Skeletal muscle satellite cell (primary cell): Measurements from ENCODE around the gene CHST3.

Experiments used
- H3K27me3 ChIP-seq: 2 replicates; pipeline ENCODE4 v1.7.0; 2013; ENCODE audit warnings: low read length; ENCODE audit not compliant: control insufficient read depth, insufficient read depth
- H3K36me3 ChIP-seq: 2 replicates; pipeline ENCODE4 v1.7.0; 2013; ENCODE audit warnings: mild to moderate bottlenecking, control low read depth, low read length; ENCODE audit not compliant: insufficient read depth
- H3K4me1 ChIP-seq: 2 replicates; pipeline ENCODE4 v1.7.0; 2013; ENCODE audit warnings: low read length; ENCODE audit not compliant: control insufficient read depth, insufficient read depth
- H3K4me2 ChIP-seq: 2 replicates; pipeline ENCODE4 v1.7.0; 2013; ENCODE audit warnings: mild to moderate bottlenecking, low read length
- H3K4me3 ChIP-seq: 2 replicates; pipeline ENCODE4 v1.7.0; 2013; ENCODE audit warnings: low read length
- H3K9ac ChIP-seq: 2 replicates; pipeline ENCODE4 v1.7.0; 2013; ENCODE audit warnings: mild to moderate bottlenecking, low read depth, low read length, moderate library complexity
- H3K9me3 ChIP-seq: replicated peaks from 2 replicates; pipeline ENCODE4 v1.7.0; 2013; ENCODE audit warnings: mild to moderate bottlenecking, control low read depth, low read length

Gene CHST3

DNA sequence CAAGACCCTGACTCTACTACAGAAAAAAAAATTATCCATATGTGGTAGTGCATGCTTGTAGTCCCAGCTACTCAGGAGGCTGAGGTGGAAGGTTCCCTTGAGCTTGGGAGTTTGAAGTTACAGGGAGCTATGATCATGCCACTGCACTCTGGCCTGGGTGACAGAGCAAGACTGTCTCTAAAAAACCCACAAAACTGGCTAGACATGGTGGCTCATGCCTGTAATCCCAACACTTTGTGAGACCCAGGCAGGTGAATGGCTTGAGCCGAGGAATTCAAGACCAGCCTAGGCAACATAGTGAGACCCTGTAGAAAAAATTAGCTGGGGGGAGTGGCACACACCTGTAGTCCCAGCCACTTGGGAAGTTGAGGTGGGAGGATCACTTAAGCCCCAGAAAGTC lies 32.9 kb upstream of the CHST3 start:
- peaks cover 3% of the 10 kb centered on the region for H3K4me1 ChIP-seq
- H3K4me3 ChIP-seq = no peak overlapping the region
- H3K9me3 ChIP-seq = no peaks in the 10 kb centered on the region
- no peaks in the 10 kb centered on the region for H3K36me3 ChIP-seq
- peaks cover 29% of the 10 kb centered on the region for H3K27me3 ChIP-seq
- H3K4me2 ChIP-seq = no peak overlapping the region
- no peak overlapping the region for H3K9ac ChIP-seq

DNA sequence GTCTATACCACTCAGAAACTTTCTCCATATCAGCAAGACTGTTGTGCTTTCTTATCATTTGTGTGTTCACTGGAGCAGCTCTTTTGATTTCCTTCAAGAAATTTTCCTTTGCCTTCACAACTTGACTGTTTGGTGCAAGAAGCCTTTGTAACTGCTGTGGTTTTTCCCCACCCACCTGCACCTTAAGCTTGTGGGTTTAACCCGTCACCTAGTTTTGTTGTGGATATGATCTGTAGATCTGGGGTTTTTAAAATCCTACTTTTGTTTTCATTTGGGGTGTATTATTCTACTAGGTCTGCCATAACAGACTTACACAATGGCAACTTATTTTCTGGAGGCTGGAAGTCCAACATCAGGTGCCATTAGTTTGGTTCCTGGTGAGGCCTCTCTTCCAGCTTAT lies 30.5 kb upstream of the CHST3 start:
- Histone ChIP-seq H3K4me3 (no peak overlapping the region), H3K27me3 (peaks cover 21% of the 10 kb centered on the region), H3K36me3 (no peaks in the 10 kb centered on the region), H3K9ac (no peak overlapping the region), H3K4me2 (no peak overlapping the region), H3K4me1 (no peaks in the 10 kb centered on the region), H3K9me3 (no peaks in the 10 kb centered on the region)

DNA sequence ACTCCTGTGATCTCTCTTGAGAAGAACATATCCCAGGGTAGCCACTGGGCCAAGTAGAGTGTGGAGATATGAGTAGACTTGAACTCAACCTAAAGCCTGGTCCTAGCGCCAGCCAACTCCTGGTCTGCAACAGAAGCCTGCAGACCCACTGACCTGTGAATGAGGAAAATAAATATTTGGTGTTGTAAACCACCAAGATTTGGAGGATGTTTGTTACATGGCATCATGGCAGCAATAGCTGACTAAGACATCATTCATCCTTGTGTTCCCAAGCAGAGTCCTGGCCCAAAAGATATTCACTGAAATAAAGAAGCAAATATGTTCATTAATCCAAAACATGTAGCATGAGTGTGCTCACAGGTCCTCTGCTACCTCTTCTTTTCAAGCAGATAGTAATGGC lies 26.0 kb upstream of the CHST3 start:
- Histone ChIP-seq H3K9ac (no peak overlapping the region), H3K36me3 (no peaks in the 10 kb centered on the region)

DNA sequence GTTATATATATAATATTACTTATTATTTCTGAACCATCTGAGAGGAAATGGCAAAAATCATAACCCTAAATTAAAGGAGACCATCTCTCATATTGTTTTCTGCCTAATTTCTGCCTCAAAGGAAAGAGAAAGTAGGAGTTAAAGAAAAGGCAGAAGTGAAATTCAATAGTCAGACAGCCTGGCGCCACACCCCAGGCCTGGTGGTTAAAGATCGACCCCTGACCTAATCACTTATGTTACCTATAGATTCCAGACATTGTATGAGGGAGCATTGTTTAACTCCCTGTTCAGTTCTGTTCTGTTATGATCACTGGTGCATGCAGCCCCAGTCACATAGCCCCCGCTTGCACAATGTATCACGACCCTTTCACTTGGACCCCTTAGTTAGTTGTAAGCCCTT lies 24.9 kb upstream of the CHST3 start:
- Histone ChIP-seq H3K9ac (no peak overlapping the region), H3K4me1 (no peaks in the 10 kb centered on the region), H3K9me3 (peaks cover 5% of the 10 kb centered on the region), H3K27me3 (no peaks in the 10 kb centered on the region), H3K4me2 (no peak overlapping the region), H3K4me3 (no peak overlapping the region), H3K36me3 (no peaks in the 10 kb centered on the region)

More for the DNA sequence above, 26.0 kb upstream of the CHST3 start:
- peaks cover 3% of the 10 kb centered on the region for H3K27me3 ChIP-seq
- H3K4me2 ChIP-seq = no peak overlapping the region
- no peaks in the 10 kb centered on the region for H3K4me1 ChIP-seq
- no peaks in the 10 kb centered on the region for H3K9me3 ChIP-seq
- H3K4me3 ChIP-seq = no peak overlapping the region

DNA sequence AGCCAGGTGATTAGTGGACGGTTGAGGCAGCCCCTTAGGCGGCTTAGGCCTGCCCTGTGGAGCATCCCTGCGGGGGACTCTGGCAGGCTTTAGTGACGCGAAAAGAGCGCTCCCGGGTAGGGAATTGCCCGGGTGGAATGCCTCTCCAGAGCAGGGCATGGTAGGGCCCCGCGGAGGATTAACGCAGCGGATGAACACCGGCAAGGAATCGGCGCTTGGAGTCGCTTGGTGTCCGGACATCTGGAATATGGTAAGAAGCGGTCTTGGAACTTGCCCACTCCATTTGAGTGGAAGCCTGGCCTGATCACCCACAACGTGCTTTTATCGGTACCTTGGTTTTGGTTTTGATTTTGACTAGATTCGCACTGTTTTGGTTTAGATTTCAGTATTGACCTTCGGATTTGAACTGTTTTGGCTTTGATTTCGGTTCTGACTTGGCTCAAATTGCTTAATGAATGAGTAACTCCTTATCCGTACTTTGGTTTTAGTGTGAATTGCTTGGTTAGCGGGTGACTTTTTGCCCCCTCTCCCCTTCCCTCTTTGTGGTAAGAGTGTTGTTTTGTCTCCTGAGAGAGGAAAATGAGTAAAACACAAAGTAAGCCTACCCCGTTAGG lies 24.2 kb upstream of the CHST3 start:
- no peak overlapping the region for H3K4me3 ChIP-seq
- no peak overlapping the region for H3K9ac ChIP-seq
- H3K27me3 ChIP-seq = no peaks in the 10 kb centered on the region
- peaks cover 5% of the 10 kb centered on the region for H3K9me3 ChIP-seq
- H3K4me1 ChIP-seq = no peaks in the 10 kb centered on the region
- H3K4me2 ChIP-seq = no peak overlapping the region
- H3K36me3 ChIP-seq = no peaks in the 10 kb centered on the region

DNA sequence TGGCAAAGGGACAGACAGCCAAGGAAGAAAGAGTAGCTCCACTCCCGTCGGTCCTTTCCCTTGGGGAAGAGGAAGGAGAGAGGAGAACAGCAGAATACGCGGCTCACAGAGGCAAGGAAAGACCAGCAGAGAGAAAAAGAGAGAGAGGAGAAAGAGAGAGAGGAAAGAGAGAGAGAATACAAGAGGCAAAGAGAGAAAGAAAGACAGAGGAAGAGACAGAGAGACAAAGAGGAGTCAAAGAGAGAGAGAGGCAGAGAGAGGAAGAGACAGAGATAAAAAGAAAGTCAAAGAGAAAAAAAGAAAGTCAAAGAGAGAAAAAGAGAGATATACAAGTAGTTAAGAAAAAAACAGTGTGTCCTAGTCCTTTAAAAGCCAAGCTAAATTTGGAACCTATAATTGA lies 23.4 kb upstream of the CHST3 start:
- Histone ChIP-seq H3K4me2 (no peak overlapping the region), H3K9ac (no peak overlapping the region), H3K9me3 (peaks cover 6% of the 10 kb centered on the region), H3K36me3 (no peaks in the 10 kb centered on the region), H3K4me3 (no peak overlapping the region), H3K27me3 (no peaks in the 10 kb centered on the region), H3K4me1 (no peaks in the 10 kb centered on the region)

DNA sequence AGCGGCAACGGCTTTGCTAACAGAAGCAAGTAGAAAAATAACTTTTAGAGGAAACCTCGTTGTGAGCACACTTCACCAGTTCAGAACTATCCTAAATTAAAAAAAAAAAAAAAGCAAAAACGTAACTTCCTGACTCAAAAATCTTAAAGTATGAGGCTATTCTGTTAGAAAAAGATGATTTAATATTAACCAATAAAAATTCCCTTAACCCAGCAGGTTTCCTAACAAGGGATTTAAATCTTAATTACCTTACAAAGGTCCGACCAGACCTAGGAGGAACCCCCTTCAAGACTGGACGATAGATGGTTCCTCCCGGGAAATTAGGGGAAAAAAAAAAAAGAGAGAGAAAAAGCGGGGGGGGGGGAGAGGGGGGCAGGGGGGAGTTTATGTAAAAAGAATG lies 22.9 kb upstream of the CHST3 start:
- Histone ChIP-seq H3K4me3 (no peak overlapping the region), H3K9me3 (peaks cover 12% of the 10 kb centered on the region), H3K4me1 (no peaks in the 10 kb centered on the region), H3K4me2 (no peak overlapping the region), H3K27me3 (no peaks in the 10 kb centered on the region), H3K9ac (no peak overlapping the region), H3K36me3 (no peaks in the 10 kb centered on the region)

DNA sequence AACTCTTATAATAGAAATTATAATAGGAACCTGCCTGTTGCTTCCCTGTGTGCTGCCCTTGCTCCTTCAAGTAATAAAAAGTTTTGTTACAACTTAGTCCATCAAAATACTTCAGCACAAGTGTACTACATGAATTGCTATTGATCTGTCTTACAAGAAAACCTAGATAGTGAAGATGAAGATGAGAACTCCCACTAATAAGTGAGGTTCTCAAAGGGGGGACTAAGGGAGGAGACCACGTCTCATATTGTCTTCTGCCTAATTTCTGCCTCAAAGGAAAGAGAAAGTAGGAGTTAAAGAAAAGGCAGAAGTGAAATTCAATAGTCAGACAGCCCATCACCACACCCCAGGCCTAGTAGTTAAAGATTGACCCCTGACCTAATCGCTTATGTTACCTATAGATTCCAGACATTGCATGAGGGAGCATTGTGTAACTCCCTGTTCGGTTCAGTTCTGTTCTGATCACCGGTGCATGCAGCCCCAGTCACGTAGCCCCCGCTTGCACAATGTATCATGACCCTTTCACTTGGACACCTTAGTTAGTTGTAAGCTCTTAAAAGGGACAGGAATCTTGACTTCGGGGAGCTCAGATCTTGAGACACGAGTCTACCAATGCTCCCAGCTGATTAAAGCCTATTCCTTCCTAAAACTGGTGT lies 18.2 kb upstream of the CHST3 start:
- Histone ChIP-seq H3K9ac (no peak overlapping the region), H3K27me3 (peaks cover 10% of the 10 kb centered on the region), H3K4me1 (no peaks in the 10 kb centered on the region), H3K4me2 (no peak overlapping the region), H3K4me3 (no peak overlapping the region), H3K9me3 (peaks cover 20% of the 10 kb centered on the region), H3K36me3 (no peaks in the 10 kb centered on the region)

DNA sequence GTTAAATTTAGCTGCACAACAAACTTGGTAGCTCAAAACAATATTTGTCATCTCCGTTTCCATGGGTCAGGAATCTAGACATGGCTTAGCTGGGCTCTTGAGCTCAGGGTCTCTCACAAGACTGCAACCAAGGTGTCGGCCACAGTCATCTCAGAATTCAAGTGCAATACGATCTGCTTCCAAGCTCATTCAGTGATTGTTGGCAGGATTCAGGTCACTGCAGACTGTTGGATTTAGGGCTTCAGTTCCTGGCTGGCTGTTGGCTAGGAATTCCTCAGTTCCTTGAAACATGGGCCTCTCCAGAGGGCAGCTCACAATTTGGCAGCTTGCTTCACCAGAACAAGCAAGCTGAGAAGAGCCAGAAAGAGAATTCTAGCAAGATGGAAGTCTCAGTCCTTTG lies 17.5 kb upstream of the CHST3 start:
- H3K9ac ChIP-seq = no peak overlapping the region
- peaks cover 13% of the 10 kb centered on the region for H3K27me3 ChIP-seq
- H3K9me3 ChIP-seq = peaks cover 20% of the 10 kb centered on the region
- H3K4me1 ChIP-seq = no peaks in the 10 kb centered on the region
- H3K36me3 ChIP-seq = no peaks in the 10 kb centered on the region
- no peak overlapping the region for H3K4me2 ChIP-seq
- H3K4me3 ChIP-seq = no peak overlapping the region

DNA sequence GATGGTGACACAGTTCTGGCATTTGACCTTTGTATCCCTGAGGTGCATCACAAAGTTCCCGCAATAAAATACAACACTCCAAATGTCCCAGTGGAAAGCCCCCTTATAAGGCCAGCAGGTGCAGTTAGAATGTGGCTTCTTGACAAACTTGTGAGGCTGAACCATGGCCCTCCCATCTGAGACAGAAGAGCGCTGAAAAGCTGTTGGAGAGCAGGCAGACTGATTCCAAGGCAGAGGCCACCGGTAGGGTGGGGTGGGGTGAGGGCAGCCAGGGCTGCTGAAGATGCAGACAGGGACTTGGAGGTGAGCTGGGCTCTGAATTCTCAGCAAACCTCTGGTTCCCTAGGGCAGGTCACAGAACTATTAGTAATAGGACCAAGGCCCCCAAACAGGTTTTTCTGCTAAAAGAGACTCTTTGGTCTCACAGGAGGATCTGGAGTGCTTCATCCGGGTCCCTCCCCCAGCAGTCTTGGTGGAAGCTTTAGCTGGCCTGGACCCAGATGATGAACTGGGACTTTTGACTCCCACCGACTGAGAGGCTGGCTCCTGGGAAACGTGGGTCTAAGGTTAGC lies 15.6 kb upstream of the CHST3 start:
- Histone ChIP-seq H3K27me3 (peaks cover 31% of the 10 kb centered on the region), H3K4me3 (no peak overlapping the region), H3K4me1 (no peaks in the 10 kb centered on the region), H3K36me3 (no peaks in the 10 kb centered on the region), H3K9me3 (peaks cover 19% of the 10 kb centered on the region), H3K9ac (no peak overlapping the region), H3K4me2 (no peak overlapping the region)

DNA sequence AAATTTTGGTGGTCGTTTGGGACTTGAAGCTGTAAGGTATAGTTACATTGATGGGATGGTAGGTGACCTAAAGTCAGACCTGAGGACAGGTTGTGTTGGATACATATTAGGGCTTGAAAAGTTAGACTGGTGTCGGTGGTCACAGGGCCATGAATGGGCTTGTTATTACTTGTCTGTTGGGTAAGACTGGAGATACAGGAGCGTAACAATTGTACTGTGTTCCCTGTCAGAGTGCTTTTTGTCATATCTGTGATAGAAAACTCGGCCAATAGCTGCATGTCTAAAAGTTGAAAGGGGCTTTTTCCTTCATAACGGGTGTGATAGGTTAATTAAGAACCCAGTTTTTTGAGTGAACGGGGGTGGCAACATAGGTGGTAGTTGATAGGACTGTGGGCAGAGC lies 13.5 kb upstream of the CHST3 start:
- H3K4me1 ChIP-seq = no peaks in the 10 kb centered on the region
- no peaks in the 10 kb centered on the region for H3K36me3 ChIP-seq
- H3K4me2 ChIP-seq = no peak overlapping the region
- peaks cover 31% of the 10 kb centered on the region for H3K27me3 ChIP-seq
- H3K9ac ChIP-seq = no peak overlapping the region
- H3K9me3 ChIP-seq = peaks cover 15% of the 10 kb centered on the region
- no peak overlapping the region for H3K4me3 ChIP-seq

DNA sequence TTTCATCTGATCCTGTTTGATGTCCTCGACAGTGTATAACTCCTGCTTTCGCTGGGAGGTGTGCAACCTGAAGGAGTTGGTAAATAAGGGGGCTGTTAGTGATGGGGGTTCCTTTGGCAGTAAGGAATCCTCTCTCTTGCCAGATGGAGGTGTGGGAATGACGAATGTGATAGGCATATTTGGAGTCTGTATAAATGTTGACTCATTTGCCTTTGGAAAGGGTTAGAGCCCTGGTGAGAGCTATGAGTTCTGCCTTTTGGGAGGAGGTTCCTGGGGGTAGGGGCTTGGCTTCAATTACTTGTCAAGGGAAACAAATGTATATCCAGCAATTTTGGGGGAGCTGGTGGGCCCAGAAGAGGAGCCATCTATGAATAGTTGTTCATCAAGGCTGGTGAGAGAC lies 11.4 kb upstream of the CHST3 start:
- Histone ChIP-seq H3K4me1 (peaks cover 6% of the 10 kb centered on the region), H3K36me3 (no peaks in the 10 kb centered on the region), H3K4me3 (no peak overlapping the region), H3K4me2 (no peak overlapping the region), H3K27me3 (peaks cover 31% of the 10 kb centered on the region), H3K9ac (no peak overlapping the region), H3K9me3 (no peaks in the 10 kb centered on the region)
